Measurements from ENCODE around the gene VPS37C.

Gene VPS37C

DNA sequence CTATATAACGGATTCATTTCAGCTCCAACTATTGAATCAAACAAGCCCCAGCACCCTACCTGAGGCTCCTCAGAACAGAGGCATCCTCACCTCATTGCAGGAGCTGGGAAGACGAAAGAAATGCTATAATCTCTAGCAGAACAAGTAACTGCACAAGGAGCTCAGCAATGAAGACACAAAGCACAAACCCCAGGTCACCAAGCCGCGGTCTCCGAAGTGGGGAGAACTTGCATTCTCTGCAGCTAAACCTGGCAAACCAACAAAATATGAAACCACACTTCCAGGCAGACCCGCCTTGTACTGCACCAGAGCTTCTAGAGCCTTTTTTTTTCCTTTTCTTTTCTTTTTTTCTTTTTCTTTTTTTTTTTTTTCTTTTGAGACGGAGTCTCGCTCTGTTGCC, 80.7 kb downstream of the VPS37C start:
- in situ Hi-C loops (cut with MboI; ENCODE audit: low sequenced_read_pairs) = no loop called here
